Osteocyte (in vitro differentiated cells): ENCODE measurements around the gene RNF175. TPM values are rescaled to one million over a fixed set of nuclear protein-coding genes. Genes with fewer than 3 reads are reported as not detected.

Experiments used
- DNase-seq: peaks from one replicate; pipeline ENCODE4 v3.0.0; 2021; ENCODE audit warnings: mixed read lengths; ENCODE audit not compliant: unreplicated experiment; ENCODE audit errors: extremely low spot score
- H3K27ac Mint-ChIP-seq: one replicate; pipeline ENCODE4 v1.8.0; 2021; ENCODE audit warnings: mild to moderate bottlenecking, mixed read lengths; ENCODE audit not compliant: unreplicated experiment
- H3K27me3 Mint-ChIP-seq: one replicate; pipeline ENCODE4 v1.8.0; 2021; ENCODE audit warnings: mixed read lengths; ENCODE audit not compliant: unreplicated experiment
- H3K36me3 Mint-ChIP-seq: one replicate; pipeline ENCODE4 v1.8.0; 2021; ENCODE audit warnings: mixed read lengths; ENCODE audit not compliant: unreplicated experiment
- H3K4me1 Mint-ChIP-seq: one replicate; pipeline ENCODE4 v1.8.0; 2021; ENCODE audit warnings: mixed read lengths; ENCODE audit not compliant: unreplicated experiment
- H3K4me3 Mint-ChIP-seq: one replicate; pipeline ENCODE4 v1.8.0; 2021; ENCODE audit warnings: mild to moderate bottlenecking, moderate library complexity, mixed read lengths; ENCODE audit not compliant: unreplicated experiment
- H3K9me3 Mint-ChIP-seq: one replicate; pipeline ENCODE4 v1.8.0; 2021; ENCODE audit warnings: mixed read lengths; ENCODE audit not compliant: unreplicated experiment
- total RNA-seq: library from RNA; stranded (reverse); gene quantifications from 2 replicates; pipeline ENCODE4 v1.2.1, GENCODE V29; 2021
- TF ChIP-seq, protein P1 (sequence below): fragments of 200-600 bp; sonication (generic); IDR thresholded peaks from 2 replicates; pipeline ENCODE4 v1.5.0; 2021; ENCODE audit warnings: antibody characterized with exemption, mild to moderate bottlenecking, moderate library complexity

RNF175 gene
- total RNA-seq, 1 donor from 2014 or later, result 0.32 TPM

DNA sequence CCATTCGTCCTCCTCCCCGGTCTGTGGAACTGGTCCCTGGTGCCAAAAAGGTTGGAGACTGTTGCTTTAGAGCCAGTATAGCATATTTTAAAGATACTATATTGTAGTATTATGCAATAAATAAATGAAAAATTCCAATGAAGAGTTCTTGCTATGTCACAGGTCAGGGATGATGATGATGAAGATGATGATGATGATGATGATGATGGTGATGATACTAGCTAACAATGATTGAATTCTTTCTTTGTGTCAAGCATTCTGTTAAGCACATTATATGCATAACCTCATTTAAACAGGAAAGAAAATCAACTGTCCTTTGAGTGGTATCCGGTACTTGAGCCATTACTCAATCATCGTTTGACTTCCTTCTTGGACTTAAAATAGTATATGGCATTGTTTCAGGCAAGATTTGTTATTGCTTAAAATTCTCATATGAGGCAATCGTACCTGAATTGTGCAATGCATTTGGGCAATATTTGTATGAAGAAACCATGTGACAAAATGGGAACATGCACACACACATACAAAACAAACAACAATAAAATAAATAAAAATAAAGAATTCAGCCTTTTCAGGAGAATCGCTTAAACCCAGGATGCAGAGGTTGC, 98.5 kb downstream of the RNF175 start:
- no peaks in the 10 kb centered on the region for H3K36me3 Mint-ChIP-seq
- H3K27me3 Mint-ChIP-seq, result peaks cover 2% of the 10 kb centered on the region
- peaks cover 4% of the 10 kb centered on the region for H3K4me1 Mint-ChIP-seq
- TF ChIP-seq, protein P1, sequence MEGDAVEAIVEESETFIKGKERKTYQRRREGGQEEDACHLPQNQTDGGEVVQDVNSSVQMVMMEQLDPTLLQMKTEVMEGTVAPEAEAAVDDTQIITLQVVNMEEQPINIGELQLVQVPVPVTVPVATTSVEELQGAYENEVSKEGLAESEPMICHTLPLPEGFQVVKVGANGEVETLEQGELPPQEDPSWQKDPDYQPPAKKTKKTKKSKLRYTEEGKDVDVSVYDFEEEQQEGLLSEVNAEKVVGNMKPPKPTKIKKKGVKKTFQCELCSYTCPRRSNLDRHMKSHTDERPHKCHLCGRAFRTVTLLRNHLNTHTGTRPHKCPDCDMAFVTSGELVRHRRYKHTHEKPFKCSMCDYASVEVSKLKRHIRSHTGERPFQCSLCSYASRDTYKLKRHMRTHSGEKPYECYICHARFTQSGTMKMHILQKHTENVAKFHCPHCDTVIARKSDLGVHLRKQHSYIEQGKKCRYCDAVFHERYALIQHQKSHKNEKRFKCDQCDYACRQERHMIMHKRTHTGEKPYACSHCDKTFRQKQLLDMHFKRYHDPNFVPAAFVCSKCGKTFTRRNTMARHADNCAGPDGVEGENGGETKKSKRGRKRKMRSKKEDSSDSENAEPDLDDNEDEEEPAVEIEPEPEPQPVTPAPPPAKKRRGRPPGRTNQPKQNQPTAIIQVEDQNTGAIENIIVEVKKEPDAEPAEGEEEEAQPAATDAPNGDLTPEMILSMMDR, result no peak
- no peak for DNase-seq
- H3K9me3 Mint-ChIP-seq, result peaks cover 5% of the 10 kb centered on the region
- no peak overlapping the region for H3K4me3 Mint-ChIP-seq
- no peak overlapping the region for H3K27ac Mint-ChIP-seq

Other genes starting within 250 kb of the RNF175 start
- gene TLR2, start 75.7 kb downstream of the RNF175 start, total RNA-seq, result 0.46 and 0.60 TPM in 2 replicates
- gene SFRP2, start 29.1 kb upstream of the RNF175 start, total RNA-seq, result 87.7 and 102 TPM in 2 replicates